ENCODE measurements around the gene UQCR10.

DNA sequence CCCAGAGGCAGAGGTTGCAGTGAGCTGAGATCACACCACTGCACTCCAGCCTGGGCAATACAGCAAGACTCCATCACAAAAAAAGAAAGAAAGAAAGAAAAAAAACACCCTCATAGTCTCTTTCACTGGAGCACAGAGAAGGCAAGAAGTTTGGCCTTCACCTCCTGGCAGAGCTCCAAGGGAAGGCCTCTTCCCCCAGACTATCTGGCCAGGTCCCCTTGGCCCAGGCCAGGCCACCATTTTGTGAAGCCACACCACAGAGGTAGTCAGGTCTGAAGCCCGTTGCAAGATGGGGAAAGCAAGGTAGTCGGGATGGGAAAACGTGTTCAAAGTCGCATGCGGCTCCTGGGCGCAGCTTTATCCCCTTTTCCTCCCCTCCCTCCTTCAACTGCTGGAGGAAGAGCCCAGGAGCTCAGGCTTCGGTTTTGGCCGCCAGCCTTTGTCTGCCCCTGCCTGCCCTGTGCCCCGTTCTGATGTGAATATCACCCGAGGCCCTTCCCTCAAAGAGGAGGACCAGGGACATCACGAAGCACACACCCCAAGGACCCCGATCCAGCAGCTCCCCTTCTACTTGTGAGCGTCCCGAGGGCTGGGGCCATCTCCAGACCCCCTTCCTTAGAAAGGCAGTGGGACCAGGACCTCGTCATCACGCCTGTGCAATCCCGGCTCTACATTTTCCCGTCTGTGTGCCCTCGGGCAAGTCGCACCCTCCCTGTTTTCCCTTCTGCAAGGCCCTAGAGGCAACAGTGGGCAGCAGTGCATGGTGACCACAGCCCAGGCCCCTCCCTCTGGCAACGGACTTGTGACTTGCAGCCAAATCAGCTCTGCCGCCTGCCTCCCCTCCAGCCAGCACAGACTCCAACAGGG, 29.7 kb upstream of the UQCR10 start:
- no peak for TF ChIP-seq POLR2A (conservative IDR thresholded peaks at IDR 0.05)
- no peak for TF ChIP-seq MEF2D (tag; conservative IDR thresholded peaks at IDR 0.05; ENCODE audit: low read depth)
- TF ChIP-seq, protein P1, sequence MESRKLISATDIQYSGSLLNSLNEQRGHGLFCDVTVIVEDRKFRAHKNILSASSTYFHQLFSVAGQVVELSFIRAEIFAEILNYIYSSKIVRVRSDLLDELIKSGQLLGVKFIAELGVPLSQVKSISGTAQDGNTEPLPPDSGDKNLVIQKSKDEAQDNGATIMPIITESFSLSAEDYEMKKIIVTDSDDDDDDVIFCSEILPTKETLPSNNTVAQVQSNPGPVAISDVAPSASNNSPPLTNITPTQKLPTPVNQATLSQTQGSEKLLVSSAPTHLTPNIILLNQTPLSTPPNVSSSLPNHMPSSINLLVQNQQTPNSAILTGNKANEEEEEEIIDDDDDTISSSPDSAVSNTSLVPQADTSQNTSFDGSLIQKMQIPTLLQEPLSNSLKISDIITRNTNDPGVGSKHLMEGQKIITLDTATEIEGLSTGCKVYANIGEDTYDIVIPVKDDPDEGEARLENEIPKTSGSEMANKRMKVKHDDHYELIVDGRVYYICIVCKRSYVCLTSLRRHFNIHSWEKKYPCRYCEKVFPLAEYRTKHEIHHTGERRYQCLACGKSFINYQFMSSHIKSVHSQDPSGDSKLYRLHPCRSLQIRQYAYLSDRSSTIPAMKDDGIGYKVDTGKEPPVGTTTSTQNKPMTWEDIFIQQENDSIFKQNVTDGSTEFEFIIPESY (CRISPR knock-in tag; IDR thresholded peaks at IDR 0.05), result no peak
- TF ChIP-seq, protein P2, sequence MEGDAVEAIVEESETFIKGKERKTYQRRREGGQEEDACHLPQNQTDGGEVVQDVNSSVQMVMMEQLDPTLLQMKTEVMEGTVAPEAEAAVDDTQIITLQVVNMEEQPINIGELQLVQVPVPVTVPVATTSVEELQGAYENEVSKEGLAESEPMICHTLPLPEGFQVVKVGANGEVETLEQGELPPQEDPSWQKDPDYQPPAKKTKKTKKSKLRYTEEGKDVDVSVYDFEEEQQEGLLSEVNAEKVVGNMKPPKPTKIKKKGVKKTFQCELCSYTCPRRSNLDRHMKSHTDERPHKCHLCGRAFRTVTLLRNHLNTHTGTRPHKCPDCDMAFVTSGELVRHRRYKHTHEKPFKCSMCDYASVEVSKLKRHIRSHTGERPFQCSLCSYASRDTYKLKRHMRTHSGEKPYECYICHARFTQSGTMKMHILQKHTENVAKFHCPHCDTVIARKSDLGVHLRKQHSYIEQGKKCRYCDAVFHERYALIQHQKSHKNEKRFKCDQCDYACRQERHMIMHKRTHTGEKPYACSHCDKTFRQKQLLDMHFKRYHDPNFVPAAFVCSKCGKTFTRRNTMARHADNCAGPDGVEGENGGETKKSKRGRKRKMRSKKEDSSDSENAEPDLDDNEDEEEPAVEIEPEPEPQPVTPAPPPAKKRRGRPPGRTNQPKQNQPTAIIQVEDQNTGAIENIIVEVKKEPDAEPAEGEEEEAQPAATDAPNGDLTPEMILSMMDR (IDR thresholded peaks at IDR 0.05 in 2 of 3, conservative IDR thresholded peaks at IDR 0.05 in 1 of 3; ENCODE audit: insufficient read depth in 2 of 3, low read depth in 1 of 3, low read length in 3 of 3), result no peak
- TF ChIP-seq ZNF165 (CRISPR knock-in tag; IDR thresholded peaks at IDR 0.05; ENCODE audit: borderline replicate concordance), result no peak
- no peak for TF ChIP-seq BHLHE40 (IDR thresholded peaks at IDR 0.05; ENCODE audit: low read length)
- no peak for TF ChIP-seq TGIF2 (CRISPR knock-in tag; IDR thresholded peaks at IDR 0.05)
- TF ChIP-seq NFIC (IDR thresholded peaks at IDR 0.05), result peak; percentile 27; the same call in 1 of the 2 replicates
- no peak for TF ChIP-seq L3MBTL2 (IDR thresholded peaks at IDR 0.05)
- TF ChIP-seq FOXK2 (conservative IDR thresholded peaks at IDR 0.05 in 1 of 2, IDR thresholded peaks at IDR 0.05 in 1 of 2; ENCODE audit: low read depth in 2 of 2), result no peak
- TF ChIP-seq NFYB (IDR thresholded peaks at IDR 0.05; ENCODE audit: extremely low read depth, insufficient read length), result no peak
- TF ChIP-seq PHTF2 (CRISPR knock-in tag; IDR thresholded peaks at IDR 0.05), result no peak
- TF ChIP-seq, protein P3, sequence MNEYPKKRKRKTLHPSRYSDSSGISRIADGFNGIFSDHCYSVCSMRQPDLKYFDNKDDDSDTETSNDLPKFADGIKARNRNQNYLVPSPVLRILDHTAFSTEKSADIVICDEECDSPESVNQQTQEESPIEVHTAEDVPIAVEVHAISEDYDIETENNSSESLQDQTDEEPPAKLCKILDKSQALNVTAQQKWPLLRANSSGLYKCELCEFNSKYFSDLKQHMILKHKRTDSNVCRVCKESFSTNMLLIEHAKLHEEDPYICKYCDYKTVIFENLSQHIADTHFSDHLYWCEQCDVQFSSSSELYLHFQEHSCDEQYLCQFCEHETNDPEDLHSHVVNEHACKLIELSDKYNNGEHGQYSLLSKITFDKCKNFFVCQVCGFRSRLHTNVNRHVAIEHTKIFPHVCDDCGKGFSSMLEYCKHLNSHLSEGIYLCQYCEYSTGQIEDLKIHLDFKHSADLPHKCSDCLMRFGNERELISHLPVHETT (CRISPR knock-in tag; conservative IDR thresholded peaks at IDR 0.05 in 1 of 2, IDR thresholded peaks at IDR 0.05 in 1 of 2), result no peak
- no peak for TF ChIP-seq SMARCC2 (IDR thresholded peaks at IDR 0.05; ENCODE audit: low read depth)
